ENCODE results near the gene CDKN1B.

Gene CDKN1B

GRCh38 chr12:12716793-12717585 lies at the start of gene CDKN1B:
Gene CDKN1B, plus strand, starts transcription at chr12:12717368. Its CDS starts 472 bp downstream, at chr12:12717840.
- peak; percentile 64 to 81 (median 70) for DNase-seq (ENCODE audit: low read depth in 4 of 4, low spot score in 1 of 4)

DNA sequence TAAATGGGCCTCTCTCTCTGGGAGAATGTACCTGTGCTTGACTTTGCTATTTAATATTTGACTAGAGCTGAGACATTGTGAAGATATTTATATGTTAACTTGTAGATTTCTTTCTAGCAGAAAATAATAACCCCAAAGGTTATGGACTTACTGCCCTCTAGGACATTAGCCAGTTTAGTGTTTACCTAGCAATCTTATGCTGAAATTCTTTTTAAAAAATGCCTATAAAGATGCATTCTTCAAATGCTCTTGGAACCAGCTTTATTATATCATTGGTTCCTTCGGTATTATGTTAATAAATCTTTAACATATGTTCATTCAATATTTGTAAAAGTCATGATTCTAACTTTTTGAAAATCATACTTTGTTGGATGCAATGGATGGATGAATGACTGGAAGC lies 49.2 kb upstream of the CDKN1B start:
- DNase-seq (ENCODE audit: low read depth in 4 of 4, low spot score in 1 of 4), result no peak

DNA sequence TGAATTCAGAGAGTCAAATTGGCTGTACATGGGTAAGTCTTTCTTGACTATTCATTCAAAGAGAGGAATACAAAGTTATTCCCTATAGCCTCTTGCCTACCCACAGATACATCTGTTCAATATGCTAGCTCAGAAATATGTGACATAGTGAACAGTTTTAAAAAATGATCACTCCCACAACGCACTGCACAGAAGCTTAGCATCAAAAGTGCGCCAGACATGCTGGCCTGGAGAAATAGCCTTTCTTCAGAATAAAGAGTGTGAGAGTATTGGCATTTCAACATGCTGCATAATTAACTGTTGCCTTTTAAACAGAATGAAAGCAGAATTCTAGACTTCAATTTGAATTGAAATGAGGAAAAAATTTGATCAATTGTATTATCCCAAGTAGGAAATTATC lies 48.1 kb upstream of the CDKN1B start:
- DNase-seq (ENCODE audit: low read depth in 4 of 4, low spot score in 1 of 4), result no peak

GRCh38 chr12:12671850-12672660 lies 45.1 kb upstream of the CDKN1B start:
- DNase-seq (ENCODE audit: low read depth in 4 of 4, low spot score in 1 of 4), result no peak

- no peak for DNase-seq (ENCODE audit: low read depth in 4 of 4, low spot score in 1 of 4)
Measured at GRCh38 chr12:12673296-12673695, 43.9 kb upstream of the CDKN1B start.

DNA sequence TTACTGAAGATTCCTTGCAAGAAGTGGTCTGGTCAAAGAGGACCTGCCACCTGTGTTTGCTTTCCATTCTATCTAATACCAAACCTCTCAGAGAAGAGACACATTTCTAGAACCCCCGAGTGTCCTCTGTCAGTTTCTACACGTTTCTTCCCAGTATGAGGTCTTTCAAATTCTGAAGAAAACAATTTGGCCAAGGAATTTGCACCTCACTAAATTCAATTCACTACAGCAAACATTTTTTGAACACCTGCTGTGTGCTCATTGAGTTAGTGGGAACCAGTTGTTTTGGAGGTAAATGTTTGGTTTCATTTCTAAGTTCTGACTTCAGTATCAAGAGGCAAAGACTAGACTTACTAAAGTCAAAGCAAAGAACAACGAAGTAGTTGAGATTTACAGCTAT lies 40.6 kb upstream of the CDKN1B start:
- DNase-seq (ENCODE audit: low read depth in 4 of 4, low spot score in 1 of 4), result no peak

- no peak for DNase-seq (ENCODE audit: low read depth in 4 of 4, low spot score in 1 of 4)
Measured at GRCh38 chr12:12681061-12681765, 36.0 kb upstream of the CDKN1B start.

GRCh38 chr12:12682284-12682683 lies 34.9 kb upstream of the CDKN1B start:
- no peak for DNase-seq (ENCODE audit: low read depth in 4 of 4, low spot score in 1 of 4)

- DNase-seq (ENCODE audit: low read depth in 4 of 4, low spot score in 1 of 4), result no peak
Measured at GRCh38 chr12:12683136-12683697, 34.0 kb upstream of the CDKN1B start.

DNA sequence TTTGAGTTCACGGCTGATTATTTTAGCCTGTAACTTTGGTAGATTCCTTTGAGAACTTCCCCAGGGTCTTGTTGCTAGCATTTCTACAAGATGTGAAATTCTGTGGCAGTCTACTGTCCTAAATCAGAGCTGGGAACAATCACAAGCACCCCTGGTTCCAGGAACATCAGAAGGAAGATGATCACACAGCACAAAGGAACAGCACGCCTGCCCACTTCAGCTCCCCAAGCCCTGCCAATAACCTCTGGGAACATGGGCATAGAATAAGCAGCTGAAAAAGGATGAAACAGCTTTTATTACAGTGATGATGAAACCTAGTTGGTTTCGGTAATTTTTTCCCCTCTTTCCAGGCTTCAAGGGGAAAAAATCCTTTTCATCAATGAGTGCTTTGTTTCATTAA lies 33.4 kb upstream of the CDKN1B start:
- no peak for DNase-seq (ENCODE audit: low read depth in 4 of 4, low spot score in 1 of 4)

DNA sequence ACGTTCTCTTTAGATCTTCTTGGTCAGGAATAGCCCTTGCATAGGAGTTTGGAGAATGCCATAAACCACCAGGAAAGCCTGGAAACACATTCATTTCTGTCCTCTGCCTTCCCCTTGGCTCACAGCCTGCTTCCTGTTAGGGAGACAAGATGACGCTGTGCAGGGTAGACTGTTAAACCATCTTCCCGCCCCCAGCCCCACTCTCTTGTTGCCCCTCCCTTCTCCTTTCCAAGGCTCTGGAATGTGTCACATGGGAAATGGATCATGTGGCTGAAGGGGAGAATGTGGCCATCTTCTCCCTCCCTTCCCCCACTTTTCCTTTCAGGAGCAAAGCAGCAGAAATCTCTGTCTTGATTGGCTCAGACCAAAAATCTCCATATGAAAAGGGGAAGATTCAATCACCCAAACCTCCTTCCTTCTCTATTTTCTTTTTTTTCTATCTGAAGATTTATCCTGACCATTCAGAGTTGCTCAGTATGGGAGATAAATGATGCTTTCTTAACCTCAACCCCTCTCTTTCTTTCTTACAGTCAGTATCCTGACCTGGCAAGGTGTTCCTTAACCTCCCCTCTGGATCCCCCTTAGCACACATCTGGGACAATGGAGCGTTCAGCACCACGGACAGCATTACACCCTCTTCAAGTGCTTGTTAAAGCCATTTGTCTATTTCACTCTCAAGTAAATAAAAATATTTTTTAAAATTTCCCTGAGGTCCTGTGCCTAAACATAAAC lies 32.6 kb upstream of the CDKN1B start:
- DNase-seq (ENCODE audit: low read depth in 4 of 4, low spot score in 1 of 4), result no peak

- no peak for DNase-seq (ENCODE audit: low read depth in 4 of 4, low spot score in 1 of 4)
Measured at GRCh38 chr12:12685305-12685704, 31.9 kb upstream of the CDKN1B start.

DNA sequence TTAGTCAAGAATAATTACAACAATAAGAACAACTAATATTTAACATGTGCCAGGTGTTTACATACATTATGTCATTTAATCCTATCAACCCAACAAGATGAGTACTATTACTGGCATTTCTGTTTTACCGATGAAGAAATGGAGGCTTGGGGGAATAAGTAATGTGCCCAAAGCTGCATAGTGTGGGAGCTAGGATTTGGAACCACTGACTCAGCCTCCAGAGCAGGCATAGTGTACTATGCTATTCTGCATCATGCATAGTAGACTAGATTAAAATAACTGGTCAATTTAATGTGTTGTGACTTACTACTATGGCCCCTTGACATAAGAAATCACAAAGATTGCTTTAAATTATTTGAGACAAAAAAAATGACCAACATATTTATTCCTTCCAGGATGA lies 30.7 kb upstream of the CDKN1B start:
- no peak for DNase-seq (ENCODE audit: low read depth in 4 of 4, low spot score in 1 of 4)

GRCh38 chr12:12686925-12687324 lies 30.2 kb upstream of the CDKN1B start:
- DNase-seq (ENCODE audit: low read depth in 4 of 4, low spot score in 1 of 4), result no peak

DNA sequence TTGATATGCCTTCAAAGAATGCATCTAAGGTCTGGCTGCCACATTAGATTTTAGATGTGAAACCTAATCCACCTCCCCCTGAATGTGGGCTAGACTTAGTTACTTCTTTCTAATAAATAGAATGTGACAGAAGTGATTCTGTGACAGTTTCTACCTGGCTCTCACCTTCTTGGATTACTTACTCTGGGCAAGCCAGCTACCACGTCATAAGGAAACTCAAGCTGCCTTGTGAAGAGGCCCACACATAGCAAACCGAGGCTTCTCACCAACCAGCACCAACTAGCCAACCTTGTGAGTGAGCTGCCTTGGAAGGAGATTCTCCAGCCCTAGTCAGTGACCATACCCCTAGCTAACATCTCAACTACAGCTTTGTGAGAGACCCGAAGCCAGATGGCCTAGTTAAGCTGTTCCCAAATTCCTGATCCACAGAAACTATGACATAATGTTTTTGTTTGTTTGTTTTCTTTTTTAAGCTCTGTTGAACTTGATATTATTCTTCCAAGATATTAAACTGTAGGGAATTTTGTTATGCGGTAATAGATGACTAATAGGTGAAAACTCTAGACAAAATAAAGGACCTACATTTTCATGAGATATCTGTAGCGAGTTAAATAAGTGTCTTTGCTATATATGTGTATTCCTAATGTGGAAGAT lies 27.4 kb upstream of the CDKN1B start:
- no peak for DNase-seq (ENCODE audit: low read depth in 4 of 4, low spot score in 1 of 4)

- no peak for DNase-seq (ENCODE audit: low read depth in 4 of 4, low spot score in 1 of 4)
Measured at GRCh38 chr12:12691549-12691948, 25.6 kb upstream of the CDKN1B start.

DNA sequence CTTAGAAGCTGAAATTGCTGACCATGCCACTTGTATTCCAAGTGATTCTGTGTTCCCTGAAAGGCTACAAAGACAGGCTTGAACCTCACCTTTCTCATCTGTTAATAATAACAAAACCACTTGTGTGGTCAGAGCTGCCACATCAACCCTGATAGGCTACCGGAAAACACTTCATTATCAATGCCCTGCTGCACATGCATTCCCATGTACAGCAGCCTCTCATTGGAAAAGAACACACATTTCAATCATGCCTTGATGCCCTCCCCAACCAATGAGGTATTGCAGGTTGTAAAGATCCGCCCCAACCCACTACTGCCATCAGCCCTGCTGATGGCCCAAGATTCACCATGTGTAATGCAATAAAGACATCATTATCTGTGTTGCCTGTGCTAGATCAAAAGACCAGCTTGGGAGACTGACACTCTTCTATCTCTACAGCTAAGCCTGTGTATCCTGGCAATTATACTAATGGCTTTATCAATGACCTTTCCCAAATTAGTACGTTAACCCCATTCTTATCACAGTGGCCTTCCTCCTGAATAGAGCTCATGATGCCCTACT lies 24.0 kb upstream of the CDKN1B start:
- DNase-seq (ENCODE audit: low read depth in 4 of 4, low spot score in 1 of 4), result no peak

DNA sequence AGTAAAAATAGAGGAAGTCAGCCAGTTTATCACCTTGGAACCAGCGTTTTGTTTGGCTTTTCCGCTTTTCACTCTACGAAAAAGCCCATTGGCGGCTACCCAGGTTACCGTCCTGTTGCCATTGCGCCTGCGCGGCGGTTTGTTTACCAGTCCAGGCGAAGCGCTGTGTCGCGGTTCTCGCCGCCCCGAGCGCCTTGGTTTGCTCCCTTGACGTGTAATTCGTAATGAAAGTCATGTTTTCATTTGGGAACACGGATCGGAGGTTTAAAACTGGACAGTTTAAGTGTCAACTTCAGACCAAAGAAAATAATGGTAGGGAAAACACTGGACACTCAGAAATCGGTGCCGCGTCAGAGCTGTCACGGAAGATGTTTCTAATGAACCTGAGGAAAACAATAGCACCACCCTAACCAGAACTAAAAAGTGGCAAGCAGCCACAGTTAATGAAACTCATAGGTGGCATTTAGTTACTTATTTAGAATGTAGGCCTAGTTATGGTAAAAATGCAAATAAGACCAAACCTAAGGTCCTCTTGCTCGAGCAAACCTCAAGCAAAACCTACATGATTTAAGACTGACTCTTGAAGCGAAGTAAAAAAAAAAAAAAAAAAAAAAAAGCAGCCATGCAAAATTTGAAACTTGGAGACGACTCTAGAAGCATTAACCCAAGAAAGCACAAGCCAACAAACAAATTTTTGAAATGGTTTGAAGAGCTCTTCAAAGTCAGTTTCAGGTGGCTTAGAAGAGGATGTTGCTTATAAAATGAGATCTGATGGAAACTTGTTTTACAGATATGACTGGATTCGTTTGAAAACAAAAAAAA lies 20.4 kb upstream of the CDKN1B start:
- peak; percentile 72 to 83 (median 82) for DNase-seq (ENCODE audit: low read depth in 4 of 4, low spot score in 1 of 4)

DNA sequence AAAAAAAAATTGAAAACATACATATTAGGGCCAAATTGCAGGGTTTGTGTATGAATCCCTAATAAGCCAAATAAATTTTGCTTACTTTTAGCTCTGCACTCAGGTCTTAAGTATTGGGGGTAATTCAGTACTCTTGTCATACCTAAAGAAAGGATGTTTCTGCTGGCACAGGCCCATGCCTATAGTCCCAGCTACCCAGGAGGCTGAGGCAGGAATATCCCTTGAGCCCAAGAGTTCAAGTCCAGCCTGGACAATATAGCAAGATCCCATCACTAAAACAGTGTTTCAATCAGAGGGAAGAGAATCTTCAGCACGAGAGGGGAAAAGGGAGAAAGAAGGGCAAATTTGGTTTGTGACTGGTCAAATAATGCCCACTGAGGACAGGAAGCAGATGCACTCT lies 17.8 kb upstream of the CDKN1B start:
- no peak for DNase-seq (ENCODE audit: low read depth in 4 of 4, low spot score in 1 of 4)
